Esophagus squamous epithelium (tissue), 4 donors: ENCODE data around the gene NDUFA13.

Experiments used
- POLR2A ChIP-seq, 4 donors: fragments of 450-650 bp; IDR thresholded peaks; one replicate each; pipeline ENCODE4 v1.6.1; 2017; ENCODE audit warnings: antibody characterized with exemption in 4 of 4, mild to moderate bottlenecking in 4 of 4, moderate library complexity in 3 of 4
- TF ChIP-seq, protein P1 (sequence below), 6 experiments: fragments of 450-650 bp in 4 of 6; fragments of 200-600 bp in 2 of 6; sonication (generic) in 2 of 6; IDR thresholded peaks; one replicate each; pipeline ENCODE4 v1.5.1; 2016 to 2019; ENCODE audit warnings: antibody characterized with exemption in 6 of 6, mild to moderate bottlenecking in 4 of 6, moderate library complexity in 4 of 6

DNA sequence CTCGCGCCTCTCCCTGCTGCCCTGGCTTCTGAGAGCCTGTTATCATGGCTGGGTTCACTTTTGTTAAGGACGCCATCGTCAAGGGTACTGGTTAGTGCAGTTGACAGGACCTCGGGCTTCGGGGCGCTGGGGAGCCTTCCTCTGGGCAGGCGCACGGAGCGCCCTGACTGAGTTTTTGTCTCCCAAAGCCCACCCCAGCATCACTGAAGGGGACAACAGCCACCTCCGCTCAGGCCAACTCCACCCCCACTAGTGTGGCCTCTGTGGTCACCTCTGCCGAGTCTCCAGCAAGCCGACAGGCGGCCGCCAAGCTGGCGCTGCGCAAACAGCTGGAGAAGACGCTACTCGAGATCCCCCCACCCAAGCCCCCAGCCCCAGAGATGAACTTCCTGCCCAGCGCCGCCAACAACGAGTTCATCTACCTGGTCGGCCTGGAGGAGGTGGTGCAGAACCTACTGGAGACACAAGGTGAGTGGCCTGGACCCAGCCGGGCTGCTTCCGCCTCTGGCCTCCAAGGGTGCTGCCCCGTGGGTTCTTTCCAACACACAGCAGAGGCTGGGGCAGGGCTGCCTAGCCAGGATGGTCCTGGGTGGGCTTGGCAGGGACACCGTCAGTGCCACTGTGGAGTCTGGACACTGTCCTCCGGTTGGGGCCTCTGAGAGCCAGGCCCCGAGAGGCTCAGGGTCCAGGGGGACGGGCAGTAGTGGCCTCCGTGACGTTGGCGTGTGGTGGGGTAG is 17.6 kb upstream of the NDUFA13 start:
- TF ChIP-seq, protein P1, sequence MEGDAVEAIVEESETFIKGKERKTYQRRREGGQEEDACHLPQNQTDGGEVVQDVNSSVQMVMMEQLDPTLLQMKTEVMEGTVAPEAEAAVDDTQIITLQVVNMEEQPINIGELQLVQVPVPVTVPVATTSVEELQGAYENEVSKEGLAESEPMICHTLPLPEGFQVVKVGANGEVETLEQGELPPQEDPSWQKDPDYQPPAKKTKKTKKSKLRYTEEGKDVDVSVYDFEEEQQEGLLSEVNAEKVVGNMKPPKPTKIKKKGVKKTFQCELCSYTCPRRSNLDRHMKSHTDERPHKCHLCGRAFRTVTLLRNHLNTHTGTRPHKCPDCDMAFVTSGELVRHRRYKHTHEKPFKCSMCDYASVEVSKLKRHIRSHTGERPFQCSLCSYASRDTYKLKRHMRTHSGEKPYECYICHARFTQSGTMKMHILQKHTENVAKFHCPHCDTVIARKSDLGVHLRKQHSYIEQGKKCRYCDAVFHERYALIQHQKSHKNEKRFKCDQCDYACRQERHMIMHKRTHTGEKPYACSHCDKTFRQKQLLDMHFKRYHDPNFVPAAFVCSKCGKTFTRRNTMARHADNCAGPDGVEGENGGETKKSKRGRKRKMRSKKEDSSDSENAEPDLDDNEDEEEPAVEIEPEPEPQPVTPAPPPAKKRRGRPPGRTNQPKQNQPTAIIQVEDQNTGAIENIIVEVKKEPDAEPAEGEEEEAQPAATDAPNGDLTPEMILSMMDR (IDR thresholded peaks at IDR 0.05), result no peak
- no peak for TF ChIP-seq POLR2A (IDR thresholded peaks at IDR 0.05)
